ENCODE data around the gene USP15.
"Not testable (repeated sequence)": the region's sequence is repeated elsewhere in the genome, so short reads cannot be mapped to it uniquely, and the experiment has no call there.

Gene USP15

GRCh38 chr12:62463252-62463651 is 203.0 kb downstream of the USP15 start:
- not testable (repeated sequence) for DNase-seq
